ENCODE measurements around the gene RXRA.

GRCh38 chr9:134404376-134405358 is 78.4 kb downstream of the RXRA start:
- TF ChIP-seq CTCF (IDR thresholded peaks at IDR 0.05) (no peak), POLR2A (IDR thresholded peaks at IDR 0.05) (no peak)

All from thyroid gland (tissue), 4 donors.